ENCODE measurements around the gene ATP2C2.

- TF ChIP-seq REST (IDR thresholded peaks at IDR 0.05; ENCODE audit: insufficient read depth in 1 of 2, low read depth in 2 of 2, low read length in 2 of 2) (no peak), POLR2AphosphoS5 (IDR thresholded peaks at IDR 0.05; ENCODE audit: low read depth, low read length) (no peak)
Observed at GRCh38 chr16:84370723-84371552, 2.6 kb downstream of the ATP2C2 start.

Measured in PFSK-1 (cell line).